ENCODE results near the gene CLDN4.
"Not testable (repeated sequence)": the region's sequence is repeated elsewhere in the genome, so short reads cannot be mapped to it uniquely, and the experiment has no call there.

Gene CLDN4, protein sequence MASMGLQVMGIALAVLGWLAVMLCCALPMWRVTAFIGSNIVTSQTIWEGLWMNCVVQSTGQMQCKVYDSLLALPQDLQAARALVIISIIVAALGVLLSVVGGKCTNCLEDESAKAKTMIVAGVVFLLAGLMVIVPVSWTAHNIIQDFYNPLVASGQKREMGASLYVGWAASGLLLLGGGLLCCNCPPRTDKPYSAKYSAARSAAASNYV
- total RNA-seq: 0 to 0.15 (median 0.10) reads per million in 4 donors

DNA sequence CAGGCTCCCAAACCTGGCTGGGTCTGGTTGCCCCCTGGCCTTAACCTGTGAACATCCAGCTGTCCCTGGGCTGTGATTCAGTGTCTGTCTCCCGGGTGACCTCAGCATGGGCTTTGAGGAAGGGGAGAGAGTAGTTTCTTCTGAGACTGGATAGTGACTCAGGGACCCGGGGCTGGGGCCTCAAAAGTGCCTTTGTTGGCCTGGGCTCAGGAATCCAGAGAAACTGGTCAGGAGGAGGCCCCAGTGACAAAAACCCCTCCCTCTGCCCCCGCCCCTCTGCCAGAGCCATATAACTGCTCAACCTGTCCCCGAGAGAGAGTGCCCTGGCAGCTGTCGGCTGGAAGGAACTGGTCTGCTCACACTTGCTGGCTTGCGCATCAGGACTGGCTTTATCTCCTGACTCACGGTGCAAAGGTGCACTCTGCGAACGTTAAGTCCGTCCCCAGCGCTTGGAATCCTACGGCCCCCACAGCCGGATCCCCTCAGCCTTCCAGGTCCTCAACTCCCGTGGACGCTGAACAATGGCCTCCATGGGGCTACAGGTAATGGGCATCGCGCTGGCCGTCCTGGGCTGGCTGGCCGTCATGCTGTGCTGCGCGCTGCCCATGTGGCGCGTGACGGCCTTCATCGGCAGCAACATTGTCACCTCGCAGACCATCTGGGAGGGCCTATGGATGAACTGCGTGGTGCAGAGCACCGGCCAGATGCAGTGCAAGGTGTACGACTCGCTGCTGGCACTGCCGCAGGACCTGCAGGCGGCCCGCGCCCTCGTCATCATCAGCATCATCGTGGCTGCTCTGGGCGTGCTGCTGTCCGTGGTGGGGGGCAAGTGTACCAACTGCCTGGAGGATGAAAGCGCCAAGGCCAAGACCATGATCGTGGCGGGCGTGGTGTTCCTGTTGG is at the start of gene CLDN4:
Gene CLDN4, plus strand, starts transcription at position 316 of the 903 bp plus-strand sequence. Its CDS starts 206 bp downstream, at position 522.
- DNase-seq: no peak

DNA sequence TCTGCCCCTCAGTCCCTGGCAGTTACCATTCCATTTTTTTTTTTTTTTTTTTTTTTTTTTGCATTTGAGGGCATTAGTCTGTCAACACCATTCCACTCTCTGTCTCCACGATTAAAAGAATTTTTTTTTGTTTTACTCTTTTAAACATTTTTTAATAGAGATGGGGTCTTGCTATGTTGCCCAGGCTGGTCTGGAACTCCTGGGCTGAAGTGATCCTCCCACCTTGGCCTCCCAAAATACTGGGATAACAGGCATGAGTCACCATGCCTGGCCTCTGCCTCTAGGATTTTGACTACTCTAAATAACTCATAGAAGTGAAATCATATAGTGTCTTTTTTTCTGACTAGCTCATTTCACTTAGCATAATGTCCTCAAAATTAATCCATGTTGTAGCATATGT is 44.2 kb upstream of the CLDN4 start:
- no peak for DNase-seq

DNA sequence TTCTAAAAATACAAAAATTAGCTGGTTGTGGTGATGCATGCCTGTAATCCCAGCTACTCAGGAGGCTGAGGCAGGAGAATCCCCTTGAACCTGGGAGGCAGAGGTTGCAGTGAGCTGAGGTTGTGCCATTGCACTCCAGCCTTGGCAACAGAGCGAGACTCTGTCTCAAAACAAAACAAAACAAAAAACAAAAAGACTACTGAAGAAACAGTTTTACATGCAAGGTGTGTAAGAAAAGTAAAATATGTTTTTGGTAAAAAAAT is 43.1 kb upstream of the CLDN4 start:
- DNase-seq: not testable (repeated sequence)

DNA sequence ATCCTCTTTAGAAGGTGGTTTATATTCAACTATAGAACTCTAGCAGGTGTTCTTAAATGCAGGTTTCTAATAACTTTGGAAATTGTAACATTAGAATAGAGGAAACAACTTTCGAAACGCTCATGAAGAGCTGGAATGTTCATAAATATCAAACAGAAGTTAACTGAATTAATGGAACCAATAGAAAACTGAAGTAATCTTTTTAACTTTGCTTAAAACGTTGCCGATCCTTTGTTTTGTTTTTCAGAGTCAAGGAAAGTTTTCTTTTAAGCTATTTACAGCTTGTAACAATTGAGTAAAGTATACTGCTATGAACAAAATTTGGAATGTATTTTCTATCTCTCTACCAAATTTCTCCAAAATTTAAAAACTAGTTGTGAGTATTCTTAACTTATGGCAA is 41.7 kb upstream of the CLDN4 start:
- no peak for DNase-seq

DNA sequence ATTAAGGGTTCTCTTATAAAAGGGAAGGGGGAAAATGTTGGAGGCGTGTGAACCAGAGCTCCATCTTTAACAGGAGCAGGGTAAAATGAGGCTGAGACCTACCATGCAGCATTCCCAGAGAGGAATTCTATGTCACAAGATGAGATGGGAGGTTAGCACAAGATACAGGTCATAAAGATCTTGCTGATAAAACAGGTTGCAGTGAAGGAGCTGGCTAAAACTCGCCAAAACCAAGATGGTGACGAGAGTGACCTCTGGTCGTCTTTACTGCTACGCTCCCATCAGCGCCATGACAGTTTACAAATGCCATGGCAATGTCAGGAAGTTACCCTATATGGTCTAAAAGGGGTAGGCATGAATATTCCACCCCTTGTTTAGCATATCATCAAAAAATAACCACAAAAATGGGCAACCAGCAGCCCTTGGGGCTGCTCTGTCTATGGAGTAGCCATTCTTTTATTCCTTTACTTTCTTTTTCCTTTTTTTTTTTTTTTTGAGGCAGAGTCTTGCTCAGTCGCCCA is 39.6 kb upstream of the CLDN4 start:
- DNase-seq: not testable (repeated sequence)

DNA sequence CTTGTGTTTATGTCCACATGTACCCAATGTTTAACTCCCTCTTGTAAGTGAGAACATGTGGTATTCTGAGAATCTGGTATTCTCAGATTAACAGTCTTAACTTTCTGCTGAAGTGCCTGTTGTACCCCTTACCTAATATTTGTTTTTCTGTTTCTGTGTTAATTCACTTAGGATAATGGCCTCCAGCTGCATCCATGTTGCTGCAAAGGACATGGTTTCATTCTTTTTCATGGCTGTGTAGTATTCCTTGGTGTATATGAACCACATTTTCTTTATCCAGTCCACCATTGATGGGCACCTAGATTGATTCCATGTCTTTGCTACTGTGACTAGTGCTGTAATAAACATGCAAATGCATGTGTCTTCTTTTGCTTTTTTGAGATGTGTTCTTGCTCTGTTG is 35.6 kb upstream of the CLDN4 start:
- not testable (repeated sequence) for DNase-seq

DNA sequence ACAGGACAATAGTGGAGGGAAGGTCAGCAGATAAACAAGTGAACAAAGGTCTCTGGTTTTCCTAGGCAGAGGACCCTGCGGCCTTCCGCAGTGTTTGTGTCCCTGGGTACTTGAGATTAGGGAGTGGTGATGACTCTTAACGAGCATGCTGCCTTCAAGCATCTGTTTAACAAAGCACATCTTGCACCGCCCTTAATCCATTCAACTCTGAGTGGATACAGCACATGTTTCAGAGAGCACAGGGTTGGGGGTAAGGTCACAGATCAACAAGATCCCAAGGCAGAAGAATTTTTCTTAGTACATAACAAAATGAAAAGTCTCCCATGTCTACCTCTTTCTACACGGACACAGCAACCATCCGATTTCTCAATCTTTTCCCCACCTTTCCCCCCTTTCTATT is 34.1 kb upstream of the CLDN4 start:
- not testable (repeated sequence) for DNase-seq

DNA sequence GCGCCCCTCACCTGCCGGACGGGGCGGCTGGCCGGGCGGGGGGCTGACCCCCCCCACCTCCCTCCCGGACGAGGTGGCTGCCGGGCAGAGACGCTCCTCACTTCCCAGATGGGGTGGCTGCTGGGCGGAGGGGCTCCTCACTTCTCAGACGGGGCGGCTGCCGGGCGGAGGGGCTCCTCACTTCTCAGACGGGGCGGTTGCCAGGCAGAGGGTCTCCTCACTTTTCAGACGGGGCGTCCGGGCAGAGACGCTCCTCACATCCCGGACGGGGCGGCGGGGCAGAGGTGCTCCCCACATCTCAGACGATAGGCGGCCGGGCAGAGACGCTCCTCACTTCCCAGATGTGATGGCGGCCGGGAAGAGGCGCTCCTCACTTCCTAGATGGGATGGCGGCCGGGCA is 33.6 kb upstream of the CLDN4 start:
- DNase-seq: not testable (repeated sequence)

DNA sequence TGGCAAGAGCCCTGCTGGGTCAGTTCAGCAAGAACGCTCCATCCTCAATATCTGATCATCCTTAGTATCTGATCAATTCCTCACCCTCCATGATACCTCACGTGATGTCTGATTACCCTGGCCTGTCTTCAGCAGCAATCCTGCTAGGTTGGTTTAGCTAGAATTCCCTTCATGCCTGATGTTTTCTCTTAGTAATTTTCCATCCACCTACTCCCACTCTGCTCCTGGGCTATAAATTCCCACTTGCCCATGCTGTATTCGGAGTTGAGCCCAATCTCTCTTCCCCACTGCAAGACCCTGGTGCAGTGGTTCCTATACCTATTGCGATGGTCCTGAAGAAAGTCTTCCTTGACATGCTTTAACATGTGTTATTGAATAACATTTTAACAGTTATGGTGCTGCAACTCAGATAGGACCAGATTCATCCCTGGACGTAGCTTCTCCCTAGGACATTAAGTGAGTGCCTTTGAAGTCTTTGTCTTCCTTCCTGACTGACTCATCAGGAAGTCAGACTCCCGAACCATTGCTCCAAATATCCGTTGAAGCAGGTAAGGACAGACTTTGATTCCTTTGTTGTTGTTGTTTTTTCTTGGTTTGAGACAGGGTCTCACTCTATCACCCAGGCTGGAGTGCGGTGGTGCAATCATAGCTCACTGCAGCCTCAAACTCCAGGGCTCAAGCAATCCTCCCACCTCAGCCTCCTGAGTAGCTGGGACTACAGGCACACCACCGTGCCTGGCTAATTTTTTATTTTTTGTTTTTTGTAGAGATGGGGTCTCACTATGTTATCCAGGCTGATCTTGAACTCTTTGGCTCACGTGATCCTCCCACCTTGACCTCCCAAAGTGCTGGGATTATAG is 31.3 kb upstream of the CLDN4 start:
- no peak for DNase-seq

DNA sequence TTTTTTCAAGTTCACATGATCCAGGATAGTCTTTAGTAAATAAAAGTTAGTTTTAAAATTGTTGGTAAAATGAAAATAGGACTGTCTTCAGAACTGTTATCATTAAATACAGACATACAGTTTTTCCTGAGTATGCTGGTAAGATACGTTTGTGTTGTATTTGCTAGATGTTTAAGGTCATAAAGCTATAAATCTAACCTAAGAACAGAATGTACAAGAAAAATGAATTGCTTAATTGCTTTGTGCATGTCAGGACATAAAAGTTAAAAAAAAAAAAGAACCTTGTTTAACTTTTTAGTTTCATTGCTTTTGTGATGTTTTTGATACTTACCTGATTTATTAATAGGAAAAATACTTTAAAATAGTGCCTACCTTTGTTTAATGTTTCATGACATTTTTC is 29.2 kb upstream of the CLDN4 start:
- DNase-seq: no peak

DNA sequence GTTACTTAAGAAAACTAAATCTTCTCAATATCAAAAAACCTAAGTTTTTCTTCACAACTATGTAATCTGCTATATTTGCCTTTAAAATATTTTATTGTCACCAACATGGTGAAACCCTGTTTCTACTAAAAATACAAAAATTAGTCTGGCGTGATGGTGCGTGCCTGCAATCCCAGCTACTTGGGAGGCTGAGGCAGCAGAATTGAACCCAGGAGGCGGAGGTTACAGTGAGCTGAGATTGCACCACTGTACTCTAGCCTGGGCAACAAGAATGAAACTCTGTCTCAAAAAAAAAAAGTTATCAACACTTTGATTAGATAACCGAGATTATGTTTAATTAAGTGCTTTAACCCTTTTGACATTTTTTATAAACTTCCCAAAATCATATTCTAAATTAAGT is 28.3 kb upstream of the CLDN4 start:
- no peak for DNase-seq

DNA sequence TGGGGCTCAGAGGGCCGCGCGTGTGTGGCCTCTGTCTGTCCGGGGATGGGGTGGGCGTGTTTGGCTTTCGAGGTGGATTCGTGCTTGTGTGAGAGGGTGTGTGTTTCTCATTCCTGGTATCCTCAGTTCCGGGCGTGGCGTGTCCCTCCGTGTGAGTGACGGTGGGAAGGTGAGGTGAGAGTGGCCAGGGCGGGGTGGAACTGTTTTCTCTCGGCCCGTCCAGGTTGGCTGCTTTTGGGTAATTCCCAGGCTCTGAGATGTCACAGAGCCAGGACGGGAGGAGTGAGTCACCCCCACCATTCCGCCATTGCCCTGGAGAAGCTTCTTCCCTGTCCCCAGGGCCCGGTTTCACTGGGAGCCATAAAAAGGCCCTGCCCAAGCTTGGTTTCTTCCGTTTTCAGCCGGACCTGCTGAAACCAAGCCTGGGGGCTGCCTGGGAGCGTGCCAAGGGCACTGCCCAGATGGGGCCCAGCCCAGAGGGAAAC is 21.3 kb upstream of the CLDN4 start:
- DNase-seq: no peak

DNA sequence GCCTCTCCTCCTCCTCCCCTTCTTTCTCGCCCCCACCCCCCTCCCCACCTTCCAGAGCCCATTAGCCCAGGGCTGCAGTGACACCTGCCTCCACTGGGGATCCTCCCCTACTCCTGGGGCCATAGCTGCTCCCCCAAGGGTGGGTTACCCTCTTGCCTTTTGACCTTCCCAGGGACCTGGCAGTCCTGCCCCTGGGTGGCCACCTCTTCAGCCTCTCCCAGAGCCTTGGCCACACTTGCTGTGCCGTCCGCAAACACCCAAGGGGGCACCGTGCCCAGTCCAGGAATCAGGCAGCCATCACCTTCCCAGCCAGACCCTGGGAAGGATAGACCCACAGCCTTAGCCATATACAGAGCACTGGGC is 19.8 kb upstream of the CLDN4 start:
- no peak for DNase-seq

DNA sequence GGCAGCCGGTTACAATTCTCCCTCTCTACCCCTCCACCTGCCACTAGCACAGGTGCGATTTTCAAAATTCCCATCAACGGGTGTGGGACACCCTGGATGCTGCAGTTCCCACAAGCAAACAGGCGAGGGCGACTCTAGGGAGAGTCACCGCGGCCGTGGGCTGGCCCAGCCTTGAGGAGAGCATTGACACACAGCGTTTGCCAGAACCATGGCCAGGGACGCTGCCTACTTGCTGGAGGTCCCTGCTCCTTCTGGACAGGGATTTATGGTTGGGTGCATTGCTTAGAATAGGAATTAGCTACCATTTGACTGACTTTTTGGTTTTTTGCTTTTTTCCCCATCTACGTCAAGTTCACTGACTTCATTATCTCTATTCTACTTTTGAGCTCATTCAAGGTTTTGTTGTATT is 19.0 kb upstream of the CLDN4 start:
- DNase-seq: peak in 4 of 5 donors; percentile 24 to 31 (median 27)

DNA sequence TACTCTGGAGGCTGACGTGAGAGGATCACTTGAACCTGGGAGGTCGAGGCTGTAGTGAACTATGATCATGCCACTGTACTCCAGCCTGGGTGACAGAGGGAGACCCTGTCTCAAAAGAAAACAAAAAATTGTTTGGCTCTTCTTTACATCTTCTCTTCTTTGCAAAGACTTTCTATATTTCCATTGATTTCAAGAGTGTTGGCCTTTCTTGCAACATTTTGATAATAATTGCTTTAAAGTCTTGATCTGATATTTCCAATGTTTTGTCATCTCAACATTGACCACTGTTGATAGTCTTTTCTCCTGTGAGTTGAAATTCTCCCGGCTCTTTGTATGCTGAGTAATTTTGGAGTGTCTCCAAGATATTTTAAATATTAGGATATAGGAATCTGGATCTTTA is 17.8 kb upstream of the CLDN4 start:
- no peak for DNase-seq

DNA sequence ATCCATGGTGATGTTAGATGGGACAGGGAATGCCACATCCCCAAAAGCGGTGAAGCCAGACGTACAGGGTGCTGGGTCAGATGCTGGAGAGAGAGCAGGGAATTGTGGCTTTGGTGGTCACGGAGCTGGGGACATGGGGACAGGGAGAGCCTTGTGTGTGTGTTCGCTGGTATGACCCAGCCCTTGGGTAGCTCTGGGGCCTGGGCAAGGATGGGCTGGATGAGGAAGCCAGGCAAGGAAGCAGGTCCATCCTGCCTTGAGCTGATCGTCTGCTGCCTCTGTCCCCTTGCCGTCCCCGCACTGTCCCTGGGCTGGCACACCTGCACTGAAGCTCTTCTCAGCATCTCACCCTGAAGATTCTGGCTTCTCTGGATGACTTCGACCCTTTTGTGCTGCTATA is 15.4 kb upstream of the CLDN4 start:
- DNase-seq: no peak

DNA sequence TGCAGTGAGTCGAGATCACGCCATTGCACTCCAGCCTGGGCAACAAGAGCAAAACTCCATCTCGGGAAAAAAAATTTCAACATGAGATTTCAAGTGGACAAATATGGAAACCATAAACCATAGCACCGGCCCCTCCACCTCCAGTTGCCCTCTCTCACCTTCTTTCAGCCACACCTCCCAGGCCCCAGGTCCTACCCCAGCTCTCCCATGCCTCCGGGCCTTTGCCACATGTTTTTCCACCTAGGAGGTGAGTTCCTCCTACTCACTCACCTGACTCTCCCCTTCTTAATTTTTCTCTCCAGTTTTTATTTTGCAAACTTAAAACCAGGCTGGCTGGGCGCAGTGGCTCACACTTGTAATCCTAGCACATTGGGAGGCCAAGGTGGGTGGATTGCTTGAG is 13.7 kb upstream of the CLDN4 start:
- DNase-seq: no peak

DNA sequence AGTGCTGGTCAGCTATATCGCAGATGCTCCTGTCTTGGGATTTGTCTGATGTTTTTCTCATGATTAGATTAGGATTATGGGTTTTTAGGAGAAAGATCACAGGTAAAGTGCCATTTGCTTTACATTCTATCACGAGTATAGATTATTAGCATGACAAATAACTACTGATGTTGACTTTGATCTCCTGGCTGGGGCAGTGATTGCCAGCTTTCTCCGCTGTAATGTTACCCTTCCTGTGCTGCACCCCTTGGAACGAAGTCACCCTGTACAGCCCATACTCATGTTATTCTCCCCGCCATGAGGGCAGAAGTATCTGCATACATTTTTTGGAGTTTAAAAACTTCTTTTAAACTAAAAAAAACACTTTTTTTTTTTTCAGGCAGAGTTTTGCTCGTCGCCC is 10.8 kb upstream of the CLDN4 start:
- no peak for DNase-seq

DNA sequence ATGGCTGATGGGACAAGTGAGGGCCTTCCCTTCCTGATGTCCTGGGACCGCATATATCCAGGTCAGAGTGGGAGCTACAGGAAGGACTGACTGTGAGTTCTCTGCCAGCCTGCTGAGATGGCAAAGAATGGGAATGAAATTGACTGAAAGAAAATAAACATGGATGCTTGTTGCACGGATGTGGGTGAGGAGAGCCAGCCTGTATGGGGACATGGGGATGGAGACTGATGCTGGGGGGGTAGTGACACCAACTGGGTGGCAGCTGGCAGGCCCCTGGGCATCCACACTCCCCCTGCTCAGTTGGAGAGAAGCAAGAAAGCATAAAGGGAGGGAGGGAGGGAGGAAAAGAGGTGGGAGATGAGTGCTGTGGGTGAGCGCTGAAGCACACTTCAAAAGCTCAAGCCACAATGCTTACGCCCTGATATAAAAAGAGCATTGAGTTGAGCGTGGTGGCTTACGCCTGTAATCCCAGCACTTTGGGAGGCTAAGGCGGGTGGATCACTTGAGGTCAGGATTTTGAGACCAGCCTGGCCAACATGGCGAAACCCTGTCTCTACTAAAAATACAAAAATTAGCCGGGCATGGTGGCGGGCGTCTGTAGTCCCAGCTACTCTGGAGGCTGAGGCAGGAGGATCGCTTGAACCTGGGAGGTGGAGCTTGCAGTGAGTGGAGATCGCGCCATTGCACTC is 9.1 kb upstream of the CLDN4 start:
- not testable (repeated sequence) for DNase-seq

DNA sequence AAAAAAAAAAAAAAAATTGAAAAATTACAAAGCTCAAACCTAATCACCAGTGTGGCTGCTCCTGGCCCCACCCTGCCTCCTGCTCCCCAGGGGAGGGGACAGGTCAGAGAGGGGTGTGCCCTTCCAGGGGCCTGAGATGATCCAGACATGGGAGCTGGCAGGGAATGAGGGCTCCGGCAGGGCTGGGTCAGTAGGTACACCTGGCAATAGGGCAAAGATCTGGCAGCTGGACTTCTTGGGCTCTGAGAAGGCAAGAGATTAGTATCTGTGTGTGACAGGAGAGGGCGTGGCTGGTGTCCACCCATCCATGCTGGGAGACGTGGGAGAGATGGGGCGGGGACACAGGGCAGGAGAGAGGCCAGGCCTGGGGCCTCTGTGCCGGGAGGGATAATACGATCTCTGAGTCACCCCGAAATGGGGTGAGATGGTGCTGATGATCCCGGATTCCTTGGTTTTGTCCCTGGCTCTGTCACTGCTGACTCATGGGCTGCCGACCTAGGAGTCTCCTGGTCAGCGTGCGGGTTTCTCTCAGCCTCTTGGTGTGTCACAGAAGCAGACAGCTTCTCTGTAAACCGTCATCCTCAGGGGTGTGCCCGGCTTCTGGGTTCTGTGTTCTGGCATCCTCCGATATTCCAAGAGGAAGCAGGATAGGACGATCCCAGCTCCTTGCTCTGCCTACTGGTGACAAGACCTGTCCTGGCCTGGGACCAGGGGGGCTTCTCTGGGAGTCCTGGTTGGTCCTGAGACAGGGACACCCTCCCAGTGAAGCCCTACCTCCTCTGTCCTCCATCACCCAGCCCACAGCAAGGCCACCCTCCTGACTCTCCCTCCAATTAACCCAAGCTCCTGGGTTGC is 8.2 kb upstream of the CLDN4 start:
- no peak for DNase-seq

DNA sequence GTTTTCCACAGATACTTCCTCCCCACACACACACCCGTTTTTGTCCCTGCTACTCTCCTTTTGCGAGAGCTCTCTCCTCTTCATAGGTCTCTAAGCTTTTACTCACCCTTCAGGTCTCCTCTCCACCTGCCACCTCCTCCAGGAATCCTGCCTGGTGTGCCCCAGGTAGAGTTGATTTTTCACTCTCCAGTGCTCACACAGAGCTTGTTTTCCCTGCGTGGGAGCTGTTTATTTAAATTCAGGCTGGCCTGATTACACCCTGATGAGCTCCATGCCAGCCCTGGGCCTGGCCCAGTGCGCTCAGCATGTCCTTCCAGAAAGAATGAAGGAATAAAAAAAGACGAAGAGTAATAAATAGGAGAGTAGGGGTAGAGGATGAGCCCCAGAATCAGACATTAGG is 7.5 kb upstream of the CLDN4 start:
- no peak for DNase-seq
